ENCODE results near the gene SMG7. TPM values are rescaled to one million over a fixed set of nuclear protein-coding genes. Genes with fewer than 3 reads are reported as not detected.

The SMG7 gene
- total RNA-seq, 1 experiment from 2014 or later: 21.1 TPM

GRCh38 chr1:183593356-183593755 lies 121.1 kb downstream of the SMG7 start:
- no peak for DNase-seq (ENCODE audit: low read depth, low spot score)
- in situ Hi-C loops (cut with HindIII; ENCODE audit: low pct_unique_long_range_greater_than_20kb, low sequenced_read_pairs): no loop called here

- in situ Hi-C loops (cut with HindIII; ENCODE audit: low pct_unique_long_range_greater_than_20kb, low sequenced_read_pairs): no loop called here
- DNase-seq (ENCODE audit: low read depth, low spot score): no peak
Measured at GRCh38 chr1:183595537-183595936, 123.2 kb downstream of the SMG7 start.

GRCh38 chr1:183596500-183596899 lies 124.2 kb downstream of the SMG7 start:
- no peak for DNase-seq (ENCODE audit: low read depth, low spot score)
- in situ Hi-C loops (cut with HindIII; ENCODE audit: low pct_unique_long_range_greater_than_20kb, low sequenced_read_pairs): no loop called here

DNA sequence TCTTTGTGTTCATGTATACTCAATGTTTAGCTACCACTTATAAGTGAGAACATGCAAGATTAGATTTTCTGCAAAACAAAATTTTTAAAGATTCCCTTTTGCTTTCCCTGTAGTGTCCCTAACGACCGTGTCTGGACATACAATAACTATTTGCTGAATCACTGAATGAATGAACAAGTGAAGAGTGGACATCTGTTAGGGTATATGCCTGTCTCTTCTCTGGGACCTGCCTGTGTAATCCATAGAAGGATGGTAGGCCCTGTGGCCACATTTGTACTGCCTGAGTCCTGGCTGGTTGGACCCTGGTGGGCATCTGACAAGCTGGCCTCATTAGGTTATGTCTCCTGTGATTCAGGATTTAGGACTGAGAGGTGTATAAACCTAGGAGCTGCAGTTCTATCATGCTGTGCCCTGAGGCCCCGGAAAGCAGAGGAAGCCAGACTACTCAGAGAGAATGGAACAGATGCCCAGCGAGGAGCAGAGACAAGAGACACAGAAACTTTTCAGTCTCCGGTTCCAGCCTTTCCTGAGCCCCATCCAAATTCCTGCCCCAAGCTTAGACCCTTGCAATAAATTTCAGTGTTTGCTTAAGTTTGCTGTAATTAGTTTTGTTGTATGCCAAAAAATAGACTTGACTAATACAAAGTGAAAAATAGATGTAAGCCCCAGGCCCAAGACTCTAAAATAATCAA lies 125.5 kb downstream of the SMG7 start:
- in situ Hi-C loops (cut with HindIII; ENCODE audit: low pct_unique_long_range_greater_than_20kb, low sequenced_read_pairs): no loop called here
- DNase-seq (ENCODE audit: low read depth, low spot score): no peak

GRCh38 chr1:183598386-183598785 lies 126.1 kb downstream of the SMG7 start:
- DNase-seq (ENCODE audit: low read depth, low spot score): no peak
- in situ Hi-C loops (cut with HindIII; ENCODE audit: low pct_unique_long_range_greater_than_20kb, low sequenced_read_pairs): no loop called here

DNA sequence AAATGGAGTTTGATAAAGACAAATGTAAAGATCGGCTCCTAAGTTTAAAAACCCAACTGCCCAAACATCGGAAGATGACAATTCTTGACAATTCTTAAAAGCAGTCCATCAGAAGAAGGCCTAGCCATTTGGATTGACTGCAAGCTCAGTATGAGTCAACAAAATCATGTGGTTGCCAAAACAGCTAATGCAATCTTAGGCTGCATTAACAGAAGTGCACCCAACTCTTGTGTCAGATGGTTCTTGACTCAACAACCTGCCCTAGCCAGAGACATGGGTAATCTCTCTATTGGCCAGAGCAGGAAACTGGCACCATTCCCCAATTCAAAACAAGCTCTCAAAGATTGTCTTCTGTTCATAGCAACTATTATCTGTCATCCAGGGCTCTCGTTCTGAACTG lies 127.8 kb downstream of the SMG7 start:
- in situ Hi-C loops (cut with HindIII; ENCODE audit: low pct_unique_long_range_greater_than_20kb, low sequenced_read_pairs): no loop called here
- DNase-seq (ENCODE audit: low read depth, low spot score): peak; percentile 38

- in situ Hi-C loops (cut with HindIII; ENCODE audit: low pct_unique_long_range_greater_than_20kb, low sequenced_read_pairs): no loop called here
- DNase-seq (ENCODE audit: low read depth, low spot score): no peak
Measured at GRCh38 chr1:183600634-183601033, 128.3 kb downstream of the SMG7 start.

GRCh38 chr1:183602510-183602909 lies 130.2 kb downstream of the SMG7 start:
- DNase-seq (ENCODE audit: low read depth, low spot score): no peak
- in situ Hi-C loops (cut with HindIII; ENCODE audit: low pct_unique_long_range_greater_than_20kb, low sequenced_read_pairs): no loop called here

Other genes with a start within 250 kb of the SMG7 start
- gene NMNAT2, start 54.1 kb upstream of the SMG7 start, total RNA-seq (2014; rRNA removed; shearing (Covaris generic)): 0.03 and 0.08 TPM in 2 replicates
- 0.08 TPM in 1 of 2 replicates, not detected in the other for gene NCF2, start 118.0 kb downstream of the SMG7 start, total RNA-seq (2014; rRNA removed; shearing (Covaris generic))
- gene ARPC5, start 163.3 kb downstream of the SMG7 start, total RNA-seq (2014; rRNA removed; shearing (Covaris generic)): 187 and 190 TPM in 2 replicates
- gene APOBEC4, start 180.8 kb downstream of the SMG7 start, total RNA-seq (2014; rRNA removed; shearing (Covaris generic)): not detected in 2 replicates